IMR-90 (cell line): ENCODE results near the gene GPATCH2. TPM values are rescaled to one million over a fixed set of nuclear protein-coding genes. Genes with fewer than 3 reads are reported as not detected.

Experiments used
- ATAC-seq: fragments of 200-7000 bp; cut with Tn5 transposase; 2 replicates; pipeline ENCODE4 v1.9.1; 2020; ENCODE audit warnings: low read depth, mild to moderate bottlenecking, moderate library complexity
- BruUV-seq: library from RNA; stranded (reverse); fragments of 400-500 nt; replicated peaks from 2 replicates; lab custom pipeline; 2021; lab: Mats Ljungman, UMichigan
- CTCF ChIA-PET: fragments of 300-600 bp; formaldehyde crosslinking; extraction: SDS; loops from one replicate; lab custom pipeline; 2021; ENCODE audit warnings: antibody characterized with exemption; lab: Yijun Ruan, JAX
- POLR2A ChIA-PET: fragments of 300-600 bp; sonication (Branson Sonifier 250); formaldehyde crosslinking; loops from one replicate; lab custom pipeline; 2022; ENCODE audit warnings: antibody characterized with exemption; ENCODE audit not compliant: unreplicated experiment; lab: Charles Lee
- DNase-seq: peaks from one replicate; pipeline ENCODE4 v3.0.0; 2013
- H2AFZ ChIP-seq: replicated peaks from 2 replicates; pipeline ENCODE3; 2013; ENCODE audit warnings: low read length, mild to moderate bottlenecking; ENCODE audit not compliant: poor library complexity
- H2AK5ac ChIP-seq: 2 replicates; pipeline ENCODE4 v1.6.1; 2013; ENCODE audit warnings: low read depth, low read length, inconsistent platforms
- H2AK9ac ChIP-seq: replicated peaks from 2 replicates; pipeline ENCODE3; 2013; ENCODE audit warnings: mild to moderate bottlenecking, low read depth, low read length, moderate library complexity; ENCODE audit not compliant: poor library complexity
- H2BK120ac ChIP-seq: 2 replicates; pipeline ENCODE4 v1.6.1; 2013; ENCODE audit warnings: low read depth, low read length, inconsistent platforms
- H2BK15ac ChIP-seq: 3 replicates; pipeline ENCODE4 v1.6.1; 2013; ENCODE audit warnings: low read depth, low read length, inconsistent platforms
- H2BK20ac ChIP-seq: 2 replicates; pipeline ENCODE4 v1.6.1; 2013; ENCODE audit warnings: low read depth, mild to moderate bottlenecking, inconsistent platforms, low read length, moderate library complexity
- H2BK5ac ChIP-seq: 2 replicates; pipeline ENCODE4 v1.6.1; 2013; ENCODE audit warnings: mild to moderate bottlenecking, low read depth, low read length, inconsistent platforms; ENCODE audit not compliant: poor library complexity, severe bottlenecking
- H3K14ac ChIP-seq: replicated peaks from 2 replicates; pipeline ENCODE4 v1.6.1; 2013; ENCODE audit warnings: low read depth, low read length, inconsistent platforms
- H3K18ac ChIP-seq: 2 replicates; pipeline ENCODE4 v1.6.1; 2013; ENCODE audit warnings: low read depth, low read length, control low read depth
- H3K23ac ChIP-seq: 2 replicates; pipeline ENCODE4 v1.6.1; 2013; ENCODE audit warnings: low read depth, low read length, inconsistent platforms
- H3K27ac ChIP-seq: 2 replicates; pipeline ENCODE4 v1.5.1; 2013; ENCODE audit warnings: mild to moderate bottlenecking, control low read depth, low read length; ENCODE audit not compliant: insufficient read depth
- H3K27me3 ChIP-seq: 2 replicates; pipeline ENCODE4 v1.6.1; 2013; ENCODE audit warnings: low read length; ENCODE audit not compliant: control insufficient read depth, insufficient read depth
- H3K36me3 ChIP-seq: 2 replicates; pipeline ENCODE4 v1.6.1; 2013; ENCODE audit warnings: low read length, mixed read lengths; ENCODE audit not compliant: control insufficient read depth, insufficient read depth
- H3K4ac ChIP-seq: 2 replicates; pipeline ENCODE4 v1.6.1; 2013; ENCODE audit warnings: low read depth, low read length, inconsistent platforms
- H3K4me1 ChIP-seq: 2 replicates; pipeline ENCODE4 v1.6.1; 2013; ENCODE audit warnings: low read length, mixed read lengths; ENCODE audit not compliant: control insufficient read depth, insufficient read depth
- H3K4me2 ChIP-seq: 2 replicates; pipeline ENCODE4 v1.6.1; 2013; ENCODE audit warnings: low read depth, mild to moderate bottlenecking, control low read depth, low read length, moderate library complexity
- H3K4me3 ChIP-seq: 2 replicates; pipeline ENCODE4 v1.5.1; 2013; ENCODE audit warnings: low read depth, mild to moderate bottlenecking, control low read depth, low read length, moderate library complexity; ENCODE audit not compliant: insufficient read depth
- H3K56ac ChIP-seq: 2 replicates; pipeline ENCODE4 v1.6.1; 2013; ENCODE audit warnings: low read length, inconsistent platforms; ENCODE audit not compliant: insufficient read depth; ENCODE audit errors: extremely low read depth
- H3K79me1 ChIP-seq, 2 experiments: 2 replicates each; pipeline ENCODE4 v1.6.1; 2013; ENCODE audit warnings: low read length in 2 of 2, inconsistent platforms in 1 of 2, low read depth in 1 of 2
- H3K9ac ChIP-seq: 2 replicates; pipeline ENCODE4 v1.6.1; 2013; ENCODE audit warnings: low read depth, low read length, control low read depth
- H3K9me1 ChIP-seq: 2 replicates; pipeline ENCODE4 v1.6.1; 2013; ENCODE audit warnings: low read length, inconsistent platforms; ENCODE audit not compliant: insufficient read depth
- H3K9me3 ChIP-seq: 2 replicates; pipeline ENCODE4 v1.6.1; 2013; ENCODE audit warnings: low read length; ENCODE audit not compliant: control insufficient read depth, insufficient read depth
- H4K20me1 ChIP-seq: 2 replicates; pipeline ENCODE4 v1.6.1; 2013; ENCODE audit warnings: low read length, inconsistent platforms; ENCODE audit not compliant: insufficient read depth
- H4K5ac ChIP-seq: 2 replicates; pipeline ENCODE4 v1.6.1; 2013; ENCODE audit warnings: mild to moderate bottlenecking, low read depth, low read length, control low read depth
- H4K8ac ChIP-seq, 2 experiments: 2 replicates each; pipeline ENCODE4 v1.6.1; 2013; ENCODE audit warnings: low read depth in 2 of 2, low read length in 2 of 2, control low read depth in 1 of 2, inconsistent platforms in 1 of 2
- H4K91ac ChIP-seq: 2 replicates; pipeline ENCODE4 v1.6.1; 2013; ENCODE audit warnings: low read depth, low read length, inconsistent platforms; ENCODE audit not compliant: insufficient read depth
- CEBPB ChIP-seq: IDR thresholded peaks from 2 replicates; pipeline ENCODE4 v1.6.1; 2012; ENCODE audit warnings: low read depth, low read length, improper control_type of control experiment
- CHD1 ChIP-seq: IDR thresholded peaks from 2 replicates; pipeline ENCODE4 v1.6.1; 2012; ENCODE audit warnings: low read depth, low read length, improper control_type of control experiment
- CTCF ChIP-seq: conservative IDR thresholded peaks from 2 replicates; pipeline ENCODE4 v1.5.1; 2012; ENCODE audit warnings: mild to moderate bottlenecking, low read depth, low read length, improper control_type of control experiment
- FOS ChIP-seq: fragments of 150-350 bp; IDR thresholded peaks from 2 replicates; pipeline ENCODE4 v1.6.1; 2016; ENCODE audit warnings: low read depth, low read length
- MAFK ChIP-seq: IDR thresholded peaks from 2 replicates; pipeline ENCODE4 v1.6.1; 2012; ENCODE audit warnings: low read depth, low read length, improper control_type of control experiment
- MAZ ChIP-seq: IDR thresholded peaks from 2 replicates; pipeline ENCODE4 v1.6.1; 2012; ENCODE audit warnings: low read depth, mild to moderate bottlenecking, low read length, improper control_type of control experiment, moderate library complexity, borderline replicate concordance
- MXI1 ChIP-seq: IDR thresholded peaks from 2 replicates; pipeline ENCODE4 v1.6.1; 2012; ENCODE audit warnings: low read depth, mild to moderate bottlenecking, low read length, moderate library complexity, borderline replicate concordance
- NFE2L2 ChIP-seq: fragments of 150-350 bp; IDR thresholded peaks from 2 replicates; pipeline ENCODE4 v1.6.1; 2016; ENCODE audit warnings: low read depth, mild to moderate bottlenecking, low read length
- POLR2A ChIP-seq: IDR thresholded peaks from 2 replicates; pipeline ENCODE4 v1.6.1; 2012; ENCODE audit warnings: mild to moderate bottlenecking, low read depth, low read length
- RAD21 ChIP-seq: IDR thresholded peaks from 2 replicates; pipeline ENCODE4 v1.6.1; 2012; ENCODE audit warnings: low read length, improper control_type of control experiment
- RCOR1 ChIP-seq: IDR thresholded peaks from 2 replicates; pipeline ENCODE4 v1.6.1; 2012; ENCODE audit warnings: mild to moderate bottlenecking, low read length, improper control_type of control experiment; ENCODE audit not compliant: insufficient replicate concordance
- RFX5 ChIP-seq: IDR thresholded peaks from 2 replicates; pipeline ENCODE4 v1.8.0; 2012; ENCODE audit warnings: low read depth, mild to moderate bottlenecking, low read length, moderate library complexity
- WGBS, 2 experiments: methylation state at CpG; one replicate each; pipeline versions ENCODE4 v1.1.5 to v1.1.7; 2013; ENCODE audit warnings: missing lambda C conversion rate in 2 of 2; ENCODE audit not compliant: insufficient read length in 1 of 2; ENCODE audit errors: extremely low coverage in 2 of 2; 5-methylcytosine and 5-hydroxymethylcytosine counted together
- dilution Hi-C: fragments of 300-500 bp; cut with HindIII; formaldehyde crosslinking; loops from one replicate; pipeline ENCODE4 v1.14.3; 2018; ENCODE audit warnings: low sequenced_read_pairs; ENCODE audit not compliant: unreplicated experiment
- in situ Hi-C: fragments of 300-500 bp; cut with MboI; formaldehyde crosslinking; loops from 3 replicates; pipeline ENCODE4 v1.14.3; 2019; ENCODE audit warnings: low sequenced_read_pairs, inconsistent platforms, mixed read lengths
- intact Hi-C: fragments of 100-400 bp; cut with micrococcal nuclease; formaldehyde crosslinking; loops from 2 replicates; pipeline ENCODE4 v1.10.0; 2022
- polyA plus RNA-seq, 3 experiments: library from polyadenylated mRNA; depleted of rRNA; stranded (reverse); fragments of >200 nt; gene quantifications; 2 replicates each; pipeline ENCODE4 v1.2.3, GENCODE V29; 2012; ENCODE audit warnings: low replicate concordance in 1 of 3
- total RNA-seq: library from RNA; depleted of rRNA; stranded (reverse); fragments of >200 nt; gene quantifications from 2 replicates; pipeline ENCODE4 v1.2.3, GENCODE V29; 2012
- TF ChIP-seq, protein P1 (sequence below): fragments of 150-350 bp; IDR thresholded peaks from 2 replicates; pipeline ENCODE4 v1.6.1; 2016; ENCODE audit warnings: low read depth, mild to moderate bottlenecking, low read length, moderate library complexity, borderline replicate concordance

The GPATCH2 gene
- total and polyA plus RNA-seq, 2 of the 4 experiments (the other 2 are of a cell fraction), result 4.7 to 11.8 TPM

DNA sequence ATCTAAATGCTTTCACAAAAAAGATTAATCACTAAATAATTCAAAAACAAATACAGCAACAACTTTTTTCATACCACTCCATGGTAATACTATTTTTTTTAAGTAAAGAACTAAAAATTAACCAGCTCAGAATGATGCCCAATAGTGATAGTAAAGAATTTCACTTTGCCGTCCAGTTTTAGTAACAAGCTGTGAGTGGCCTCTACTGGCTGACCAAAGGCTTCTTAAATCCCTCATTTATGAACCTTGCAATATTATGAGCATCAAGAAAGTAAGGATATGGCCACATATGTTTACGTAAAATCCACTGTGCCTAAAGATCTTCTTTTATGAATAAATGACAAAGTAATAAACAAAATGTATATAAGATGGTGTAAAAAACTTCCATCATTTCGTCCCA lies 108.6 kb downstream of the GPATCH2 start:
- H3K14ac ChIP-seq, result no peak overlapping the region
- H3K4me1 ChIP-seq, result peaks cover 3% of the 10 kb centered on the region
- H2AFZ ChIP-seq, result no peak overlapping the region
- no peak for DNase-seq
- no peak overlapping the region for H3K27ac ChIP-seq
- H3K36me3 ChIP-seq, result no peaks in the 10 kb centered on the region
- in situ Hi-C loops (no loop called here), intact Hi-C loops (no loop called here), dilution Hi-C loops (no loop called here)
- no peak overlapping the region for H3K4me3 ChIP-seq
- peaks cover 11 to 13% of the 10 kb centered on the region in 2 experiments for H3K79me1 ChIP-seq
- H3K9me1 ChIP-seq, result peaks cover 6% of the 10 kb centered on the region; the same call in 1 of the 2 replicates
- ATAC-seq, result no peak
- WGBS, 2 experiments, result no CpG with 5 or more reads among the region's 3 CpGs
- no peaks in the 10 kb centered on the region for H3K27me3 ChIP-seq
- no peaks in the 10 kb centered on the region; the same call in 1 of the 2 replicates for H4K20me1 ChIP-seq
- H3K56ac ChIP-seq, result no peak overlapping the region
- H2AK9ac ChIP-seq, result no peak overlapping the region
- H3K4me2 ChIP-seq, result no peak overlapping the region
- no peak overlapping the region for H3K23ac ChIP-seq
- CTCF ChIA-PET, result no interaction called here
- BruUV-seq, result no TSS peak
- H4K5ac ChIP-seq, result no peak overlapping the region
- H3K9ac ChIP-seq, result no peak overlapping the region
- no peak for TF ChIP-seq MAZ
- TF ChIP-seq CTCF, result no peak
- no peak for TF ChIP-seq RFX5
- TF ChIP-seq, protein P1, sequence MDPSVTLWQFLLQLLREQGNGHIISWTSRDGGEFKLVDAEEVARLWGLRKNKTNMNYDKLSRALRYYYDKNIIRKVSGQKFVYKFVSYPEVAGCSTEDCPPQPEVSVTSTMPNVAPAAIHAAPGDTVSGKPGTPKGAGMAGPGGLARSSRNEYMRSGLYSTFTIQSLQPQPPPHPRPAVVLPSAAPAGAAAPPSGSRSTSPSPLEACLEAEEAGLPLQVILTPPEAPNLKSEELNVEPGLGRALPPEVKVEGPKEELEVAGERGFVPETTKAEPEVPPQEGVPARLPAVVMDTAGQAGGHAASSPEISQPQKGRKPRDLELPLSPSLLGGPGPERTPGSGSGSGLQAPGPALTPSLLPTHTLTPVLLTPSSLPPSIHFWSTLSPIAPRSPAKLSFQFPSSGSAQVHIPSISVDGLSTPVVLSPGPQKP, result no peak
- no peak for TF ChIP-seq FOS
- no peak for TF ChIP-seq NFE2L2
- TF ChIP-seq MAFK, result no peak
- TF ChIP-seq POLR2A, result no peak
- TF ChIP-seq CEBPB, result no peak
- no peak for TF ChIP-seq CHD1
- no peak for TF ChIP-seq RCOR1
- no peak for TF ChIP-seq RAD21
- TF ChIP-seq MXI1, result no peak
- no peak overlapping the region for H2AK5ac ChIP-seq
- H2BK20ac ChIP-seq, result no peak overlapping the region
- no peak overlapping the region for H2BK120ac ChIP-seq
- no peak overlapping the region for H4K91ac ChIP-seq
- no peak overlapping the region for H4K8ac ChIP-seq
- no peak overlapping the region for H3K18ac ChIP-seq
- POLR2A ChIA-PET, result no interaction called here
- H2BK5ac ChIP-seq, result no peak overlapping the region
- no peak overlapping the region for H3K4ac ChIP-seq
- no peak overlapping the region for H2BK15ac ChIP-seq
- no peaks in the 10 kb centered on the region for H3K9me3 ChIP-seq
